ENCODE results near the gene LARGE1. TPM values are rescaled to one million over a fixed set of nuclear protein-coding genes. Genes with fewer than 3 reads are reported as not detected.

LARGE1 gene
- polyA plus RNA-seq, 1 donor, result 17.8 TPM

GRCh38 chr22:33917744-33918406, 2.4 kb downstream of the LARGE1 start:
- Histone ChIP-seq H3K27ac (ENCODE audit: low read length) (no peak overlapping the region), H3K9me3 (ENCODE audit: control insufficient read depth, low read depth, low read length) (no peaks in the 10 kb centered on the region), H3K27me3 (ENCODE audit: control insufficient read depth, insufficient read depth, low read length) (no peaks in the 10 kb centered on the region), H3K4me1 (ENCODE audit: control insufficient read depth, insufficient read depth, low read length) (peaks cover 4% of the 10 kb centered on the region), H3K36me3 (ENCODE audit: control insufficient read depth, insufficient read depth, low read length) (no peaks in the 10 kb centered on the region), H3K4me3 (ENCODE audit: low read length) (no peak overlapping the region)
- WGBS (ENCODE audit: insufficient coverage, low lambda C conversion rate), result 0% methylated on average over 1 of the region's 10 CpGs
- no peak for DNase-seq

GRCh38 chr22:33914699-33915098, 5.6 kb downstream of the LARGE1 start:
- no peaks in the 10 kb centered on the region for H3K27me3 ChIP-seq (ENCODE audit: control insufficient read depth, insufficient read depth, low read length)
- peaks cover 7% of the 10 kb centered on the region for H3K36me3 ChIP-seq (ENCODE audit: control insufficient read depth, insufficient read depth, low read length)
- no CpG with 5 or more reads among the region's 1 CpG for WGBS (ENCODE audit: insufficient coverage, low lambda C conversion rate)
- H3K4me1 ChIP-seq (ENCODE audit: control insufficient read depth, insufficient read depth, low read length), result peaks cover 2% of the 10 kb centered on the region
- no peak overlapping the region for H3K27ac ChIP-seq (ENCODE audit: low read length)
- H3K4me3 ChIP-seq (ENCODE audit: low read length), result no peak overlapping the region
- H3K9me3 ChIP-seq (ENCODE audit: control insufficient read depth, low read depth, low read length), result no peaks in the 10 kb centered on the region
- no peak for DNase-seq

- no peak for DNase-seq
- Histone ChIP-seq H3K4me1 (ENCODE audit: control insufficient read depth, insufficient read depth, low read length) (peaks cover 2% of the 10 kb centered on the region), H3K4me3 (ENCODE audit: low read length) (no peak overlapping the region), H3K27ac (ENCODE audit: low read length) (no peak overlapping the region), H3K36me3 (ENCODE audit: control insufficient read depth, insufficient read depth, low read length) (peaks cover 7% of the 10 kb centered on the region), H3K27me3 (ENCODE audit: control insufficient read depth, insufficient read depth, low read length) (no peaks in the 10 kb centered on the region), H3K9me3 (ENCODE audit: control insufficient read depth, low read depth, low read length) (no peaks in the 10 kb centered on the region)
- WGBS (ENCODE audit: insufficient coverage, low lambda C conversion rate), result 80% methylated on average over 1 of the region's 2 CpGs
Measured at GRCh38 chr22:33914131-33914530, 6.1 kb downstream of the LARGE1 start.

GRCh38 chr22:33913188-33913587, 7.1 kb downstream of the LARGE1 start:
- 100% methylated on average over 2 of the region's 4 CpGs for WGBS (ENCODE audit: insufficient coverage, low lambda C conversion rate)
- no peaks in the 10 kb centered on the region for H3K27me3 ChIP-seq (ENCODE audit: control insufficient read depth, insufficient read depth, low read length)
- no peaks in the 10 kb centered on the region for H3K4me1 ChIP-seq (ENCODE audit: control insufficient read depth, insufficient read depth, low read length)
- H3K4me3 ChIP-seq (ENCODE audit: low read length), result no peak overlapping the region
- peaks cover 7% of the 10 kb centered on the region for H3K36me3 ChIP-seq (ENCODE audit: control insufficient read depth, insufficient read depth, low read length)
- no peak for DNase-seq
- no peak overlapping the region for H3K27ac ChIP-seq (ENCODE audit: low read length)
- no peaks in the 10 kb centered on the region for H3K9me3 ChIP-seq (ENCODE audit: control insufficient read depth, low read depth, low read length)

GRCh38 chr22:33909911-33910310, 10.4 kb downstream of the LARGE1 start:
- Histone ChIP-seq H3K27ac (ENCODE audit: low read length) (no peak overlapping the region), H3K9me3 (ENCODE audit: control insufficient read depth, low read depth, low read length) (no peaks in the 10 kb centered on the region), H3K4me3 (ENCODE audit: low read length) (no peak overlapping the region), H3K36me3 (ENCODE audit: control insufficient read depth, insufficient read depth, low read length) (peaks cover 7% of the 10 kb centered on the region), H3K4me1 (ENCODE audit: control insufficient read depth, insufficient read depth, low read length) (peaks cover 3% of the 10 kb centered on the region), H3K27me3 (ENCODE audit: control insufficient read depth, insufficient read depth, low read length) (no peaks in the 10 kb centered on the region)
- WGBS (ENCODE audit: insufficient coverage, low lambda C conversion rate), result 91% methylated on average over 4 of the region's 6 CpGs
- no peak for DNase-seq

- Histone ChIP-seq H3K4me1 (ENCODE audit: control insufficient read depth, insufficient read depth, low read length) (peaks cover 3% of the 10 kb centered on the region), H3K9me3 (ENCODE audit: control insufficient read depth, low read depth, low read length) (no peaks in the 10 kb centered on the region), H3K27me3 (ENCODE audit: control insufficient read depth, insufficient read depth, low read length) (no peaks in the 10 kb centered on the region), H3K4me3 (ENCODE audit: low read length) (no peak overlapping the region), H3K36me3 (ENCODE audit: control insufficient read depth, insufficient read depth, low read length) (peaks cover 7% of the 10 kb centered on the region), H3K27ac (ENCODE audit: low read length) (no peak overlapping the region)
- peak in 1 of 2 donors; percentile 32 for DNase-seq
- WGBS (ENCODE audit: insufficient coverage, low lambda C conversion rate), result no CpG with 5 or more reads among the region's 6 CpGs
Measured at GRCh38 chr22:33909075-33909458, 11.2 kb downstream of the LARGE1 start.

- Histone ChIP-seq H3K36me3 (ENCODE audit: control insufficient read depth, insufficient read depth, low read length) (peaks cover 7% of the 10 kb centered on the region), H3K4me1 (ENCODE audit: control insufficient read depth, insufficient read depth, low read length) (peaks cover 3% of the 10 kb centered on the region)
- no peak for DNase-seq
Measured at GRCh38 chr22:33908171-33909074, 11.9 kb downstream of the LARGE1 start.

GRCh38 chr22:33906954-33907353, 13.3 kb downstream of the LARGE1 start:
- Histone ChIP-seq H3K36me3 (ENCODE audit: control insufficient read depth, insufficient read depth, low read length) (peaks cover 7% of the 10 kb centered on the region), H3K4me3 (ENCODE audit: low read length) (no peak overlapping the region), H3K9me3 (ENCODE audit: control insufficient read depth, low read depth, low read length) (no peaks in the 10 kb centered on the region), H3K4me1 (ENCODE audit: control insufficient read depth, insufficient read depth, low read length) (peaks cover 3% of the 10 kb centered on the region), H3K27ac (ENCODE audit: low read length) (no peak overlapping the region), H3K27me3 (ENCODE audit: control insufficient read depth, insufficient read depth, low read length) (no peaks in the 10 kb centered on the region)
- no CpG with 5 or more reads among the region's 3 CpGs for WGBS (ENCODE audit: insufficient coverage, low lambda C conversion rate)
- DNase-seq, result peak; percentile 19 to 37

More at GRCh38 chr22:33908171-33909074, 11.9 kb downstream of the LARGE1 start:
- Histone ChIP-seq H3K4me3 (ENCODE audit: low read length) (no peak overlapping the region), H3K27ac (ENCODE audit: low read length) (no peak overlapping the region), H3K27me3 (ENCODE audit: control insufficient read depth, insufficient read depth, low read length) (no peaks in the 10 kb centered on the region), H3K9me3 (ENCODE audit: control insufficient read depth, low read depth, low read length) (no peaks in the 10 kb centered on the region)
- 83% methylated on average over 1 of the region's 10 CpGs for WGBS (ENCODE audit: insufficient coverage, low lambda C conversion rate)

- H3K27ac ChIP-seq (ENCODE audit: low read length), result no peak overlapping the region
- no peaks in the 10 kb centered on the region for H3K9me3 ChIP-seq (ENCODE audit: control insufficient read depth, low read depth, low read length)
- H3K4me1 ChIP-seq (ENCODE audit: control insufficient read depth, insufficient read depth, low read length), result peaks cover 3% of the 10 kb centered on the region
- no peak for DNase-seq
- H3K36me3 ChIP-seq (ENCODE audit: control insufficient read depth, insufficient read depth, low read length), result peaks cover 7% of the 10 kb centered on the region
- no peaks in the 10 kb centered on the region for H3K27me3 ChIP-seq (ENCODE audit: control insufficient read depth, insufficient read depth, low read length)
- no peak overlapping the region for H3K4me3 ChIP-seq (ENCODE audit: low read length)
Measured at GRCh38 chr22:33906475-33906874, 13.8 kb downstream of the LARGE1 start.

- H3K4me3 ChIP-seq (ENCODE audit: low read length), result no peak overlapping the region
- no peaks in the 10 kb centered on the region for H3K27me3 ChIP-seq (ENCODE audit: control insufficient read depth, insufficient read depth, low read length)
- no peaks in the 10 kb centered on the region for H3K9me3 ChIP-seq (ENCODE audit: control insufficient read depth, low read depth, low read length)
- H3K36me3 ChIP-seq (ENCODE audit: control insufficient read depth, insufficient read depth, low read length), result no peaks in the 10 kb centered on the region
- H3K4me1 ChIP-seq (ENCODE audit: control insufficient read depth, insufficient read depth, low read length), result peaks cover 3% of the 10 kb centered on the region
- no peak for DNase-seq
- H3K27ac ChIP-seq (ENCODE audit: low read length), result no peak overlapping the region
- 100% methylated on average over 2 of the region's 7 CpGs for WGBS (ENCODE audit: insufficient coverage, low lambda C conversion rate)
Measured at GRCh38 chr22:33903012-33903411, 17.3 kb downstream of the LARGE1 start.
